GM19240 (cell line): ENCODE measurements around the gene GRIK3.

Source experiments
- DNase-seq: peaks from one replicate; pipeline ENCODE4 v3.0.0; 2011; ENCODE audit warnings: low spot score; ENCODE audit not compliant: insufficient read length

Gene GRIK3

GRCh38 chr1:36794460-36794859 lies 239.9 kb downstream of the GRIK3 start:
- no peak for DNase-seq

- no peak for DNase-seq
Observed at GRCh38 chr1:36793452-36793851, 240.9 kb downstream of the GRIK3 start.

- no peak for DNase-seq
Observed at GRCh38 chr1:36792292-36792691, 242.0 kb downstream of the GRIK3 start.

- DNase-seq = no peak
Observed at GRCh38 chr1:36790191-36790590, 244.1 kb downstream of the GRIK3 start.

GRCh38 chr1:36789535-36789934 lies 244.8 kb downstream of the GRIK3 start:
- no peak for DNase-seq

GRCh38 chr1:36787312-36787913 lies 246.9 kb downstream of the GRIK3 start:
- DNase-seq = no peak

GRCh38 chr1:36786425-36786824 lies 247.9 kb downstream of the GRIK3 start:
- no peak for DNase-seq

- no peak for DNase-seq
Observed at GRCh38 chr1:36784147-36784859, 250.0 kb downstream of the GRIK3 start.

GRCh38 chr1:36783475-36783874 lies 250.8 kb downstream of the GRIK3 start:
- DNase-seq = no peak

GRCh38 chr1:36782785-36783184 lies 251.5 kb downstream of the GRIK3 start:
- no peak for DNase-seq

- DNase-seq = no peak
Observed at GRCh38 chr1:36782085-36782484, 252.2 kb downstream of the GRIK3 start.

- DNase-seq = no peak
Observed at GRCh38 chr1:36781098-36781497, 253.2 kb downstream of the GRIK3 start.

- no peak for DNase-seq
Observed at GRCh38 chr1:36778740-36779139, 255.6 kb downstream of the GRIK3 start.

- no peak for DNase-seq
Observed at GRCh38 chr1:36776948-36777831, 257.1 kb downstream of the GRIK3 start.

- DNase-seq = no peak
Observed at GRCh38 chr1:36776256-36776655, 258.1 kb downstream of the GRIK3 start.

- DNase-seq = no peak
Observed at GRCh38 chr1:36775716-36776115, 258.6 kb downstream of the GRIK3 start.

GRCh38 chr1:36773827-36774541 lies 260.3 kb downstream of the GRIK3 start:
- DNase-seq = no peak

GRCh38 chr1:36772647-36773495 lies 261.4 kb downstream of the GRIK3 start:
- no peak for DNase-seq

- no peak for DNase-seq
Observed at GRCh38 chr1:36771660-36772284, 262.5 kb downstream of the GRIK3 start.

GRCh38 chr1:36771240-36771639 lies 263.1 kb downstream of the GRIK3 start:
- no peak for DNase-seq
